ENCODE measurements around the gene SKAP1. TPM values are rescaled to one million over a fixed set of nuclear protein-coding genes. Genes with fewer than 3 reads are reported as not detected.

Gene SKAP1
- total and polyA plus RNA-seq, 2 of the 13 experiments (the other 11 are each of a cell fraction or from before 2014, with no cell fraction given), result 0.21 TPM; not detected in 1

DNA sequence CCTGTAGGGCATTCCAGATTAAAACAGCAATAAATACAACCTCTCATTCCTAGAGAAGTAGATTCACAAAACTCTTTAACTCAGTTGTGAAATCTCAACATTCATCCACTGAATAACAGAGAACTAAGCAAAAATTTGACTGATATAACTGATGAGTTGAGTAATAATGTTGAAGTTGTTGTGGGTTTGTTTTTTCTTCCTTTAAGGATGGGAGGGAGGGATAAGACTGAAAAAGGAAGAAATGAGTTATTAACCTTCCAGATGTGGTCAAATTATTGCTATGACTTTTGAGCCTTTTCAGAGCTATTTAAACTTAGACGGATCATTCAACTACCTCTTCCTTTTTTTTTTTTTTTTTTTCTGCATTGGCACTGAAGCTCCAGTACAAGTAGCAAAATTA is 38.6 kb downstream of the SKAP1 start:
- H2AFZ ChIP-seq (ENCODE audit: low read length), result no peak overlapping the region

DNA sequence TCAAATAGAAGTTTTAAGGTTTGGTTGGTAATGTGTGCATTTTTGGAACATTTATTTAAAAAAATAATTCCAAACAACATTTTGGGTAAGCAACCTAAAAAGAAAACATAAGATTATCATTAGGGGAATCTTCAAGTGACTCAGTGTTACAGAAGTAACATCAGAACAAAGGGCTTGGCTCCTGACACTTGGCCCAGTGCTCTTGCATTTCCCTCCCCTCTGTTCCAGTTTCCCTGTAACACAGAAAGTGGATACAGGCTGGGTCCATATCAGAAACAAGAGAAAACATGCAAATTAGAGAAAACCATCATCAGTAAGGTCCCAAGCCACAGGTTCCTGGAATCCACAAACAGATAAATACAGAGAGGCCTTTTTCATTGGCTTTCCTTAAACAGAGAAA is 40.1 kb downstream of the SKAP1 start:
- no peak for ATAC-seq
- BruUV-seq (replicated peaks), result no TSS peak
- no peak for TF ChIP-seq TCF7L2 (IDR thresholded peaks at IDR 0.05; ENCODE audit: low read depth, low read length)
- ChIA-PET POLR2A (no interaction called here), CTCF (ENCODE audit: low intra/inter-chr PET ratio, low total read pairs) (no interaction called here)
- H3K27me3 ChIP-seq (ENCODE audit: control insufficient read depth in 1 of 2, insufficient read depth in 2 of 2, low read length in 2 of 2), result peaks cover 0 to 9% of the 10 kb centered on the region in 2 experiments; a peak in 2 of 5 replicates
- H3K4me3 ChIP-seq (replicated peaks in 1 of 3; ENCODE audit: insufficient read depth in 1 of 3, low read depth in 2 of 3, low read length in 3 of 3), result no peak overlapping the region
- no peaks in the 10 kb centered on the region for H3K4me1 ChIP-seq (ENCODE audit: insufficient read depth, low read length)
- intact Hi-C loops (cut with micrococcal nuclease; ENCODE audit: unreplicated experiment) (no loop called here), in situ Hi-C loops (cut with HindIII; ENCODE audit: extremely low pct_ligation_motif_present, low pct_unique_long_range_greater_than_20kb) (no loop called here)
- H2AFZ ChIP-seq (ENCODE audit: low read length), result no peak overlapping the region
- no peak overlapping the region for H3K4me2 ChIP-seq (ENCODE audit: low read depth, low read length)
- DNase-seq (ENCODE audit: low spot score), result no peak
- H3K79me2 ChIP-seq (ENCODE audit: insufficient read depth, low read length), result no peaks in the 10 kb centered on the region
- no peaks in the 10 kb centered on the region for H4K20me1 ChIP-seq (ENCODE audit: insufficient read depth, low read length)
- no peaks in the 10 kb centered on the region for H3K9me3 ChIP-seq (ENCODE audit: low read length)
- H3K27ac ChIP-seq (ENCODE audit: extremely low read length, insufficient read depth, low read length), result no peak overlapping the region
- H3K9ac ChIP-seq (ENCODE audit: insufficient read depth, low read depth, low read length), result no peak overlapping the region
- no peak for FAIRE-seq
- no peaks in the 10 kb centered on the region for H3K36me3 ChIP-seq (replicated peaks in 1 of 2; ENCODE audit: control insufficient read depth in 1 of 2, insufficient read depth in 2 of 2, low read length in 2 of 2)

More for the DNA sequence above, 38.6 kb downstream of the SKAP1 start:
- H3K9ac ChIP-seq (ENCODE audit: insufficient read depth, low read depth, low read length), result no peak overlapping the region
- in situ Hi-C loops (cut with HindIII; ENCODE audit: extremely low pct_ligation_motif_present, low pct_unique_long_range_greater_than_20kb), result no loop called here
- H3K4me3 ChIP-seq (replicated peaks in 1 of 3; ENCODE audit: insufficient read depth in 1 of 3, low read depth in 2 of 3, low read length in 3 of 3), result no peak overlapping the region
- BruUV-seq (replicated peaks), result no TSS peak
- H3K27me3 ChIP-seq (ENCODE audit: control insufficient read depth in 1 of 2, insufficient read depth in 2 of 2, low read length in 2 of 2), result peaks cover 0 to 12% of the 10 kb centered on the region in 2 experiments; a peak in 2 of 5 replicates
- H3K4me2 ChIP-seq (ENCODE audit: low read depth, low read length), result no peak overlapping the region
- DNase-seq (ENCODE audit: low spot score) (no peak), FAIRE-seq (no peak), ATAC-seq (no peak)
- TF ChIP-seq, protein P1, sequence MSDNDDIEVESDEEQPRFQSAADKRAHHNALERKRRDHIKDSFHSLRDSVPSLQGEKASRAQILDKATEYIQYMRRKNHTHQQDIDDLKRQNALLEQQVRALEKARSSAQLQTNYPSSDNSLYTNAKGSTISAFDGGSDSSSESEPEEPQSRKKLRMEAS (IDR thresholded peaks at IDR 0.05), result no peak
- TF ChIP-seq ZFP82 (CRISPR knock-in tag; IDR thresholded peaks at IDR 0.05; ENCODE audit: borderline replicate concordance) (no peak), ZSCAN29 (CRISPR knock-in tag; conservative IDR thresholded peaks at IDR 0.05) (no peak)
- CTCF ChIA-PET (ENCODE audit: low intra/inter-chr PET ratio, low total read pairs), result no interaction called here
- WGBS (ENCODE audit: low lambda C conversion rate), result 5% methylated on average over 1 of the region's 1 CpG
- H3K27ac ChIP-seq (ENCODE audit: extremely low read length, insufficient read depth, low read length), result no peak overlapping the region
- no peaks in the 10 kb centered on the region for H3K4me1 ChIP-seq (ENCODE audit: insufficient read depth, low read length)
- POLR2A ChIA-PET, result no interaction called here
- H3K9me3 ChIP-seq (ENCODE audit: low read length), result no peaks in the 10 kb centered on the region
- intact Hi-C loops (cut with micrococcal nuclease; ENCODE audit: unreplicated experiment), result no loop called here
- H4K20me1 ChIP-seq (ENCODE audit: insufficient read depth, low read length), result no peaks in the 10 kb centered on the region
- H3K36me3 ChIP-seq (replicated peaks in 1 of 2; ENCODE audit: control insufficient read depth in 1 of 2, insufficient read depth in 2 of 2, low read length in 2 of 2), result no peaks in the 10 kb centered on the region
- H3K79me2 ChIP-seq (ENCODE audit: insufficient read depth, low read length), result no peaks in the 10 kb centered on the region

Measured in HepG2 (cell line).